LNCAP (cell line): ENCODE data around the gene ACSL3.

Source experiments
- CTCF ChIP-seq: fragments of 450-650 bp; IDR thresholded peaks from 2 replicates; pipeline ENCODE4 v1.5.1; 2017; ENCODE audit warnings: mild to moderate bottlenecking

The ACSL3 gene

DNA sequence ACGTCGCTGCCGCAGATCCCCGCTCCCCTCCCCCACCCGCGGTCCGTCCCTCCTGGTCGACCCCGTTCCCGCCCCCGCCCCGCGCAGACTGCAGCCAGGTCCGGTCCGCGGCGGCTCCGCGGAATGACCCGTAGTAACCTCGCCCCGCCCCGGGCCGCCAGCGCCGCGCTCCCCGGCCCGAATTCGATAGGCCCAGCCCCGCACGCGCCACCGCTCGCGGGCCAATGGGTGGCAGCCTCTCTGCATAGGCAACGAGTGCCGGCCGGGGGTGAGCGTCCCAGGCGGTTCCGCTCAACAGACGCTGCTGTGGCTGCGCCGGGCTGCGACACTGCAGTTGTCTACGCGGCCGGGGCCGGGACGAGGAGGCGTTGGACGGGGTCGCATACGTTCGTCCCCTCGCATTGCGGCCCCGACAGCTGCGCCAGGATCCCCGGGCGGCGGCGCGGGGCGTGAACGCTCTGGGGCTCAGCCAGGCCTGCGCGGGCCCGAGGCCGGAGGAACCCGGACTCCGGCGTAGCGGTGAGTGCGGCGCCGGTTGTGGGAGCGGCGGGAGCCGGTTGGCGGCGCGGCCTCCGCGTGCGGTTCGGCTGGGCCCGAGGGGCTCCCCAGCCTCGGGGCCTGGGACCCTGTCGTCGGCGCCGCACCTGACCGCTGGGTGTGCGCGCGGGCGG is at the start of gene ACSL3:
Gene ACSL3, plus strand, starts transcription at position 297 of the 671 bp plus-strand sequence. CDS start 47,737 bp downstream, outside the sequence.
- TF ChIP-seq CTCF = no peak

DNA sequence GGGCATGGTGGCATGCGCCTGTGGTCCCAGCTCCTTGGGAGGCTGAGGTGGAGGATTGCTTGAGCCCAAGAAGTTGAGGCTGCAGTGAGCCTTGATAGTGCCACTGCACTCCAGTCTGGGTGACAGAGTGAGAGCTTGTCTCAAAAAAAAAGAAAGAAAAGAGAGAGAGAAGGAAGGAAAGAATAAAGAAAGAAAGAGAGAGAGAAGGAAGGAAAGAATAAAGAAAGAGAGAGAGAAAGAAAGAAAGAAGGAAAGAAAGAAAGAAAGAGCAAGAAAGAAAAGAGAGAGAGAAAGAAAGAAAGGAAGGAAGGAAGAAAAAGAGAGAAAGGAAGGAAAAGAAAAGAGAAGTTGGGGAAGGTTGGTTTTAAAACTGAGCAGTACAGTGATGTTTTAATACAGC is 49.0 kb upstream of the ACSL3 start:
- TF ChIP-seq CTCF = no peak

- no peak for TF ChIP-seq CTCF
Measured at GRCh38 chr2:222813177-222813843, 47.5 kb upstream of the ACSL3 start.

DNA sequence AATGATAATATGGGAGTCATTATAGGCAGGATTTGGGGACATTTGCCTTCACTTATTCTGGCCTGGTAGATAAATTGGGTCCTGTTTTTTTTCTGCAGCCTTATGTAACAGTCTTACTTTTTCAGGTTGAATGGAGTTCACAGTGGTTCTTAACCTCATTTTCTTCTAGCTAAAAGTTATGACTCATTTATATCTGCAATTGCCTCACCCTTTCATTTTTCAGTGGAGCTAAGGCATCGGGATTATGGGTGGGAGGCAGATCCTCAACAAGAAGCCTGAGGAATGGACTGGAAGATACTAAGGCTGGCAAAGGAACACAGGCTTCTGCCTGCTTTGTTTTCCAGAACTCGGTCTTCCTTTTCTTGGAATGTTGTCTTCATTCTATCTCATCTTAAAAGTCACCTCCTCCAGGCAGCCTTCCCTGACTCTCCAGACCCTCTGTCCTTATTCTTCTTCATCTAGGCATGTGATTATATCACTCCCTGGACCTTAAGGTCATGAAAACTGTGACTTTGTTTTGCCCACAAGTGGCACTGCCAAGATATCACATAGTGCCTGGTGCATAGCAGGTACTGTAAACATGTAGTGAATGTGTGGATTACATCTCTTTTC is 41.0 kb upstream of the ACSL3 start:
- no peak for TF ChIP-seq CTCF

DNA sequence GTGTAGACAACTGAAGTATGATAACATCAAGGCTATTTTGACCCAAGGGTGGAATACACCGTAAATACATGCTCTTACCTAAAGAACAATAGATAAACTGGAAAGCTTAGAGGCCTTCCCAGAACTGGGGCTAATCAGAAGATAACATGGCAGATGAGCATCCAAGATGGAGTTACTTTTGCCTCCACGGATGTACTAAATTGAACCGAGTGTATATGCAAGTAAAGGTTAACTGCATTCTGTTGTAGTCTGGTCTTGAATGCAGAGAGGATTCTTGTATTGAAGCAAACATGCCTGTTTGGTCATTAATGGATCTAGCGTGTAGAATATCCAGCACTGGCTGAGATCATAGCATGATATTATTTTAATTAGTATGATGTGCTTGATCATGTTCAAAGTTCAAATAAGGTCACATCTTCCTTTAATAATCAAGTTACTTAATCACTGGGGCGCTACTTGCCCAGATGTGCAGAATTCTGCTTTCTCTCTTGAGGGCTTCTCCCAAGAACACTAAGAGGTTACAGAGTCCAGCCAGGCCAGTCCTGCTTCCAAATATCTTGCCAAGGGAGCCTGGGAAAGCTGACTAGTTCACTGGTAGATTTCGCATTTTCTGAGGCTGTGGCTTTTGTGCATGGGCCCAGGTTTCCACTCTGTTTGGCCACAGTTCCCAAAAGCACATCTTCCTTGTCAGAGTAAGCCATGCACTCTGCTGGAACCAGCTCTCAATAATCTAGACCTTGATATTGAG is 37.5 kb upstream of the ACSL3 start:
- TF ChIP-seq CTCF = no peak

DNA sequence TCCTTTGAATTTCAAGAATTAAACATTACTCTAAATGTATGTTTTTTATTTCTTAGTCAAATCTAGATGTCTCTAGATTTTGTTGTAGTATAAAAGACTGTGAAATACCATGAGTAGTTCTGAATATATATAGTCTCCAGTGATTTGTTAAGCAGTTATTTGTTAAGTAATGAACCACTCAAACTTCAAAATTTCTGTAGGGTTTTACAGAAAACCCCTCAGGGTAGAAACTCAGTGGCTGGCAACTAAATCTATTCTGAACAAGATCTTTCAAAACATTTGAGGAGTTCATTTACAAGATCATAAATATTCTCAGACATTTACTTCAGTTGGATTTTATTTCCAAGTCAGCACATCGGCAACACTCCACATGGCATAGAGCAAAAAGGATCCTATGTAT is 35.8 kb upstream of the ACSL3 start:
- TF ChIP-seq CTCF = no peak

- TF ChIP-seq CTCF = no peak
Measured at GRCh38 chr2:222827417-222827816, 33.4 kb upstream of the ACSL3 start.
